K562 (cell line): Measurements from ENCODE around the gene CLEC17A. TPM values are rescaled to one million over a fixed set of nuclear protein-coding genes. Genes with fewer than 3 reads are reported as not detected.

ENCODE experiments used
- ATAC-seq: fragments of 200-7000 bp; cut with Tn5 transposase; 3 replicates; pipeline ENCODE4 v1.9.1; 2020; ENCODE audit warnings: moderate library complexity
- BruUV-seq: library from RNA; stranded (reverse); fragments of 400-500 nt; replicated peaks from 2 replicates; lab custom pipeline; 2021; lab: Mats Ljungman, UMichigan
- CTCF ChIA-PET: fragments of 300-600 bp; formaldehyde crosslinking; extraction: SDS; loops from one replicate; lab custom pipeline; 2021; ENCODE audit warnings: low intra/inter-chr PET ratio; lab: Yijun Ruan, JAX
- POLR2A ChIA-PET: fragments of 300-600, 350-650 bp; sonication (Branson Sonifier 250); formaldehyde crosslinking; extraction: SDS; loops from one replicate; lab custom pipeline; 2021; ENCODE audit warnings: antibody characterized with exemption, inconsistent platforms; lab: Yijun Ruan, JAX
- DNase-seq, 4 experiments: peaks; one replicate each; pipeline versions ENCODE4 v3.0.0 to v3.0.0-alpha.2; 2011 to 2018; ENCODE audit warnings: low spot score in 3 of 4, mixed read lengths in 3 of 4; ENCODE audit errors: extremely low read depth in 1 of 4
- FAIRE-seq: peaks from 2 replicates; lab custom pipeline; 2011; peaks lifted over from hg19 to GRCh38; lab: Jason Lieb, UNC
- H2AFZ ChIP-seq: 2 replicates; pipeline ENCODE4 v1.6.0; 2011; ENCODE audit warnings: low read depth, low read length, control low read depth, inconsistent platforms
- H3K27ac ChIP-seq: fragments of 200-600 bp; 3 replicates; pipeline ENCODE4 v1.8.0; 2011; ENCODE audit warnings: low read depth, mild to moderate bottlenecking, control low read depth, inconsistent platforms, low read length, moderate library complexity, mixed read lengths; ENCODE audit errors: extremely low read depth
- H3K27me3 ChIP-seq, 2 experiments: fragments of 300-600 bp in 1 of 2; 2 replicates in 1 of 2; 3 replicates in 1 of 2; pipeline versions ENCODE4 v1.6.0 to v1.8.0; 2011; ENCODE audit warnings: inconsistent platforms in 2 of 2, low read length in 2 of 2, mild to moderate bottlenecking in 1 of 2, mixed read lengths in 1 of 2, moderate library complexity in 1 of 2; ENCODE audit not compliant: control insufficient read depth in 2 of 2, insufficient read depth in 2 of 2
- H3K36me3 ChIP-seq: fragments of 300-600 bp; 3 replicates; pipeline ENCODE4 v1.8.0; 2011; ENCODE audit warnings: mild to moderate bottlenecking, low read length, inconsistent platforms; ENCODE audit not compliant: control insufficient read depth, insufficient read depth
- H3K4me1 ChIP-seq, 2 experiments: fragments of 200-600 bp in 1 of 2; replicated peaks in 1 of 2; 2 replicates in 1 of 2; 3 replicates in 1 of 2; pipeline versions ENCODE4 v1.5.1 to v1.8.0; 2011; ENCODE audit warnings: inconsistent platforms in 2 of 2, low read length in 2 of 2, mild to moderate bottlenecking in 1 of 2, mixed read lengths in 1 of 2, moderate library complexity in 1 of 2; ENCODE audit not compliant: control insufficient read depth in 2 of 2, insufficient read depth in 2 of 2
- H3K4me2 ChIP-seq: 2 replicates; pipeline ENCODE4 v1.6.1; 2011; ENCODE audit warnings: low read length, control low read depth, inconsistent platforms, mixed read lengths; ENCODE audit not compliant: insufficient read depth
- H3K4me3 ChIP-seq: fragments of 200-600 bp; sonication (generic), shearing (Covaris generic); 2 replicates; pipeline ENCODE4 v1.5.1; 2016; ENCODE audit warnings: control low read depth, inconsistent platforms
- H3K79me2 ChIP-seq: fragments of 200-600 bp; 3 replicates; pipeline ENCODE4 v1.8.0; 2011; ENCODE audit warnings: low read length, inconsistent platforms; ENCODE audit not compliant: control insufficient read depth, insufficient read depth
- H3K9ac ChIP-seq, 2 experiments: 2 replicates each; pipeline versions ENCODE4 v1.6.0 to v1.6.1; 2011; ENCODE audit warnings: low read depth in 2 of 2, low read length in 2 of 2, control low read depth in 1 of 2, inconsistent platforms in 1 of 2, mild to moderate bottlenecking in 1 of 2, mixed read lengths in 1 of 2; ENCODE audit not compliant: insufficient read depth in 1 of 2
- H3K9me1 ChIP-seq: one replicate; pipeline ENCODE4 v1.6.0; 2011; ENCODE audit warnings: inconsistent platforms, mild to moderate bottlenecking, low read length, moderate library complexity; ENCODE audit not compliant: control insufficient read depth, insufficient read depth
- H3K9me3 ChIP-seq: replicated peaks from 2 replicates; pipeline ENCODE4 v1.5.1; 2011; ENCODE audit warnings: low read depth, low read length, inconsistent platforms; ENCODE audit not compliant: control insufficient read depth, insufficient read depth
- H4K20me1 ChIP-seq: replicated peaks from 2 replicates; pipeline ENCODE4 v1.6.1; 2011; ENCODE audit warnings: low read length, inconsistent platforms, mixed read lengths; ENCODE audit not compliant: control insufficient read depth, insufficient read depth
- DNMT1 ChIP-seq: fragments of 450-650 bp; IDR thresholded peaks from 2 replicates; pipeline ENCODE4 v1.6.1; 2016; ENCODE audit warnings: antibody characterized with exemption, mild to moderate bottlenecking
- HCFC1 ChIP-seq: IDR thresholded peaks from 2 replicates; pipeline ENCODE4 v1.6.1; 2012; ENCODE audit warnings: low read depth, low read length, improper control_type of control experiment
- NR2C1 ChIP-seq, 2 experiments: fragments of 450-650 bp; IDR thresholded peaks; 2 replicates each; pipeline ENCODE4 v1.6.1; 2017; ENCODE audit warnings: mild to moderate bottlenecking in 2 of 2, antibody characterized with exemption in 1 of 2, inconsistent platforms in 1 of 2, missing compliant biosample characterization in 1 of 2, missing genetic modification characterization in 1 of 2
- NR2C2 ChIP-seq, 2 experiments: fragments of 200-800 bp in 1 of 2; sonication (Bioruptor generic) in 1 of 2; sonication (generic) in 1 of 2; formaldehyde crosslinking in 1 of 2; IDR thresholded peaks; 2 replicates each; pipeline versions ENCODE4 v1.6.1 to v1.8.0; 2016 to 2022; ENCODE audit warnings: mild to moderate bottlenecking in 1 of 2, missing compliant biosample characterization in 1 of 2, missing genetic modification characterization in 1 of 2, missing genetic modification reagents in 1 of 2
- RBM14 ChIP-seq: fragments of 200-400 bp; formaldehyde crosslinking; IDR thresholded peaks from 2 replicates; pipeline ENCODE4 v1.6.1; 2018; ENCODE audit warnings: low read depth, mild to moderate bottlenecking, low read length, moderate library complexity, borderline replicate concordance; ENCODE audit not compliant: insufficient read depth
- RBM15 ChIP-seq: fragments of 200-400 bp; formaldehyde crosslinking; IDR thresholded peaks from 2 replicates; pipeline ENCODE4 v1.6.1; 2018; ENCODE audit warnings: mild to moderate bottlenecking, low read length, moderate library complexity; ENCODE audit not compliant: insufficient read depth
- RBM34 ChIP-seq: fragments of 200-400 bp; formaldehyde crosslinking; IDR thresholded peaks from 2 replicates; pipeline ENCODE4 v1.6.1; 2018; ENCODE audit warnings: low read length, borderline replicate concordance; ENCODE audit not compliant: insufficient read depth
- TAF1 ChIP-seq: IDR thresholded peaks from 2 replicates; pipeline ENCODE4 v1.6.1; 2011; ENCODE audit warnings: mild to moderate bottlenecking, low read length, moderate library complexity; ENCODE audit not compliant: insufficient read depth, control insufficient read depth, severe bottlenecking; ENCODE audit errors: extremely low read depth
- TCF3 ChIP-seq: sonication (generic); formaldehyde crosslinking; IDR thresholded peaks from 2 replicates; pipeline ENCODE4 v1.4.0; 2020; ENCODE audit warnings: mild to moderate bottlenecking, missing genetic modification reagents
- ZC3H11A ChIP-seq: IDR thresholded peaks from 2 replicates; pipeline ENCODE4 v1.6.1; 2012; ENCODE audit warnings: low read depth, low read length, improper control_type of control experiment
- ZNF140 ChIP-seq: fragments of 250-450 bp; sonication (Bioruptor Pico); IDR thresholded peaks from 2 replicates; pipeline ENCODE4 v1.8.0; 2021; ENCODE audit warnings: moderate library complexity, mild to moderate bottlenecking, inconsistent platforms
- ZNF263 ChIP-seq: sonication (generic); formaldehyde crosslinking; IDR thresholded peaks from 2 replicates; pipeline ENCODE4 v1.8.0; 2022; ENCODE audit warnings: mild to moderate bottlenecking, missing genetic modification reagents, borderline replicate concordance
- WGBS: fragments of 100-300 bp; shearing (Covaris generic); methylation state at CpG from one replicate; pipeline ENCODE4 v1.1.6; 2016; ENCODE audit warnings: low coverage, mixed read lengths; ENCODE audit not compliant: insufficient coverage; ENCODE audit errors: missing lambda C conversion rate; 5-methylcytosine and 5-hydroxymethylcytosine counted together
- in situ Hi-C: fragments of 300-500 bp; cut with MboI; formaldehyde crosslinking; loops from 4 replicates; pipeline ENCODE4 v1.15.0; 2018; ENCODE audit warnings: inconsistent platforms, mixed read lengths
- intact Hi-C: fragments of 100-400 bp; cut with micrococcal nuclease; formaldehyde crosslinking; loops from 2 replicates; pipeline ENCODE4 v1.14.2; 2022
- polyA plus RNA-seq, 8 experiments: library from polyadenylated mRNA; depleted of rRNA in 4 of 8; stranded (reverse) in 5 of 8; unstranded in 3 of 8; fragments of >200 nt; fragmentation: Nextera tagmentation in 2 of 8; fragmentation: Illumina TruSeq in 1 of 8; extraction: Ambion mirVana in 2 of 8; extraction: Trizol in 1 of 8; gene quantifications; 2 replicates each; pipeline versions ENCODE4 v1.2.1 to v1.2.3, GENCODE V29; 2011 to 2014; ENCODE audit warnings: inconsistent platforms in 1 of 8, missing spikeins in 1 of 8
- total RNA-seq, 7 experiments: library from RNA; depleted of rRNA in 6 of 7; stranded (reverse); fragments of >200 nt in 6 of 7; fragmentation: Illumina TruSeq in 2 of 7; extraction: Trizol in 2 of 7; gene quantifications; 2 replicates each; pipeline versions ENCODE4 v1.2.1 to v1.2.3, GENCODE V29; 2011 to 2021; ENCODE audit warnings: low replicate concordance in 1 of 7
- TF ChIP-seq, protein P1 (sequence below): sonication (generic); formaldehyde crosslinking; IDR thresholded peaks from 2 replicates; pipeline ENCODE4 v1.5.0; 2020; ENCODE audit warnings: missing genetic modification reagents

CLEC17A gene
- total and polyA plus RNA-seq, 9 of the 15 experiments (the other 6 are each of a cell fraction or from before 2014, with no cell fraction given), result 0.03 TPM; not detected in 8

DNA sequence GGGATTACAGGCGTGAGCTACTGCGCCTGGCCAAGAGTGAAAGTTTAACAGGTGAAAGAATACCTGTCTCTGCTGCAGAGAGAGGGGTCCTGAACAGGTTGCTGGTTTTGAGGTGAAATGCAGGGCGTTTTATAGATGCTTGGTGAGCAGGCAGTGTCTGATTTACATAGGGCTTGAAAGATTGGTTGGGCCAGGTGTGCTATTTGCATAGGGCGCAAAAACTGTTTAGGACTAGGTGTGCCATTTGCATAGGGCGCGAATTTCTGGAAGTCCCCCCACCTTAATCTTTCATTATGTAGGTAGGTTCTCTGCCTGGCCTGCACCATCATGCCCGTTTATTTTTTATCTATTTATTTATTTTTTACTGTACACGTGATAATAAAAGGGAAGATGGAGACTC lies 6.5 kb upstream of the CLEC17A start:
- DNase-seq, result no peak
- Histone ChIP-seq H3K9ac (no peak overlapping the region), H3K4me1 (peaks cover 7 to 19% of the 10 kb centered on the region in 2 experiments; a peak in 4 of 5 replicates), H3K4me3 (no peak overlapping the region), H3K4me2 (no peak overlapping the region), H2AFZ (no peak overlapping the region), H3K79me2 (peaks cover 7% of the 10 kb centered on the region), H3K27ac (no peak overlapping the region), H4K20me1 (no peaks in the 10 kb centered on the region; the same call in 1 of the 2 replicates), H3K36me3 (no peaks in the 10 kb centered on the region), H3K9me3 (no peaks in the 10 kb centered on the region), H3K27me3 (no peaks in the 10 kb centered on the region; a peak in 1 of 5 replicates), H3K9me1 (no peaks in the 10 kb centered on the region)
- intact Hi-C loops, result no loop called here
- POLR2A ChIA-PET, result interaction anchor here (0.7 kb wide), 1 partner anchor 66 kb away, joined by 3 read pairs; no protein-coding TSS in a partner anchor
- no peak for FAIRE-seq
- 62% methylated on average over 8 of the region's 8 CpGs for WGBS
- no TSS peak for BruUV-seq
- ATAC-seq, result no peak
- in situ Hi-C loops, result loop anchor here (10.0 kb wide), 2 partner anchors 208 to 318 kb away; no protein-coding TSS in a partner anchor
- CTCF ChIA-PET, result interaction anchor here (1.3 kb wide), 1 partner anchor 110 kb away, joined by 4 read pairs; no protein-coding TSS in a partner anchor
- TF ChIP-seq, protein P1, sequence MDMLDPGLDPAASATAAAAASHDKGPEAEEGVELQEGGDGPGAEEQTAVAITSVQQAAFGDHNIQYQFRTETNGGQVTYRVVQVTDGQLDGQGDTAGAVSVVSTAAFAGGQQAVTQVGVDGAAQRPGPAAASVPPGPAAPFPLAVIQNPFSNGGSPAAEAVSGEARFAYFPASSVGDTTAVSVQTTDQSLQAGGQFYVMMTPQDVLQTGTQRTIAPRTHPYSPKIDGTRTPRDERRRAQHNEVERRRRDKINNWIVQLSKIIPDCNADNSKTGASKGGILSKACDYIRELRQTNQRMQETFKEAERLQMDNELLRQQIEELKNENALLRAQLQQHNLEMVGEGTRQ (CRISPR knock-in tag), result no peak
- no peak for TF ChIP-seq RBM15

DNA sequence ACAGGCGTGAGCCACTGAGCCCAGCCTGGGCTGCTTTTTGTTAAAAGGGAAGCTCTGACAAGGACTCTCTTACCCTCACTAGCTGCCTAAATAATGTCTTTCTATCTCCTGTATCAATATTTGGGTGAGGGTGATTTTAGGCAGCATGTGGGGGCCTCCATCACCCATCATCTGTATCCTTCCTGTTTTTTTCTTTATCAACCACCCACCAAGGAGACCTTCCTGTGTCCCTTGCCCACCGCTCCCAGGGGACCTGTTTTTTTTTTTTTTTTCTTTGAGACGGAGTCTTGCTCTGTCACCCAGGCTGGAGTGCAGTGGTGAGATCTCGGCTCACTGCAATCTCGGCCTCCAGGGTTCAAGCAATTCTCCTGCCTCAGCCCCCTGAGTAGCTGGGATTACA lies 5.6 kb upstream of the CLEC17A start:
- intact Hi-C loops (no loop called here), in situ Hi-C loops (loop anchor here (10.0 kb wide), 2 partner anchors 208 to 318 kb away; no protein-coding TSS in a partner anchor)
- FAIRE-seq (no peak), ATAC-seq (no peak), DNase-seq (no peak)
- Histone ChIP-seq H3K4me3 (no peak overlapping the region), H3K9ac (no peak overlapping the region), H3K79me2 (no peaks in the 10 kb centered on the region), H3K9me3 (no peaks in the 10 kb centered on the region), H3K4me1 (peaks cover 7 to 10% of the 10 kb centered on the region in 2 experiments; a peak in 3 of 5 replicates), H3K9me1 (no peaks in the 10 kb centered on the region), H3K27me3 (no peaks in the 10 kb centered on the region), H3K36me3 (no peaks in the 10 kb centered on the region), H3K4me2 (no peak overlapping the region), H2AFZ (no peak overlapping the region), H3K27ac (no peak overlapping the region), H4K20me1 (no peaks in the 10 kb centered on the region; the same call in 1 of the 2 replicates)
- CTCF ChIA-PET, result no interaction called here
- POLR2A ChIA-PET, result interaction anchor here (0.7 kb wide), 1 partner anchor 67 kb away, joined by 3 read pairs; no protein-coding TSS in a partner anchor
- no TSS peak for BruUV-seq
- 23% methylated on average over 3 of the region's 5 CpGs for WGBS
- TF ChIP-seq TAF1 (no peak), ZNF140 (CRISPR knock-in tag) (no peak), RBM14 (no peak), HCFC1 (no peak), ZC3H11A (no peak), RBM34 (no peak), DNMT1 (no peak), ZNF263 (CRISPR knock-in tag) (no peak), NR2C2 (CRISPR knock-in tag; IDR thresholded peaks at IDR 0.05) (no peak), NR2C2 (tag; IDR thresholded peaks at IDR 0.05) (no peak), TCF3 (CRISPR knock-in tag) (no peak), NR2C1 (IDR thresholded peaks at IDR 0.05) (no peak), NR2C1 (tag; IDR thresholded peaks at IDR 0.05) (no peak)
